SK-N-MC (cell line): Measurements from ENCODE around the gene NAT14.
"Not testable (repeated sequence)": the region's sequence is repeated elsewhere in the genome, so short reads cannot be mapped to it uniquely, and the experiment has no call there.

Experiments used
- DNase-seq: peaks from one replicate; pipeline ENCODE4 v3.0.0-alpha.2; 2011; ENCODE audit warnings: low read depth, low spot score
- H3K27ac ChIP-seq: fragments of 200-600 bp; sonication (generic); 2 replicates; pipeline ENCODE4 v1.5.1; 2016; ENCODE audit warnings: mixed run types
- H3K36me3 ChIP-seq: fragments of 200-600 bp; sonication (generic); 2 replicates; pipeline ENCODE4 v1.6.1; 2017; ENCODE audit warnings: antibody characterized with exemption, low read length, mixed read lengths; ENCODE audit not compliant: insufficient read depth
- H3K4me3 ChIP-seq: fragments of 200-600 bp; sonication (generic); 2 replicates; pipeline ENCODE4 v1.5.1; 2016
- H3K9ac ChIP-seq: fragments of 200-600 bp; sonication (generic); 2 replicates; pipeline ENCODE4 v1.8.0; 2017; ENCODE audit warnings: mixed run types, mixed read lengths; ENCODE audit not compliant: insufficient read length
- H3K9me3 ChIP-seq: fragments of 200-600 bp; sonication (generic); 2 replicates; pipeline ENCODE4 v1.6.1; 2017; ENCODE audit warnings: low read depth, mild to moderate bottlenecking, antibody characterized with exemption, low read length, moderate library complexity, mixed read lengths
- EZH2 ChIP-seq: fragments of 200-600 bp; sonication (generic); IDR thresholded peaks from one replicate; pipeline ENCODE4 v1.6.1; 2017; ENCODE audit warnings: antibody characterized with exemption
- FOXP2 ChIP-seq: optimal IDR thresholded peaks from 2 replicates; pipeline ENCODE3; 2011; ENCODE audit warnings: mild to moderate bottlenecking, moderate library complexity; ENCODE audit not compliant: insufficient read depth; ENCODE audit errors: extremely low read length, control extremely low read depth
- POLR2AphosphoS5 ChIP-seq: IDR thresholded peaks from 2 replicates; pipeline ENCODE4 v1.6.1; 2012; ENCODE audit warnings: mild to moderate bottlenecking, low read depth, low read length, borderline replicate concordance

NAT14 gene

GRCh38 chr19:55442372-55442961 lies 42.5 kb upstream of the NAT14 start:
- Histone ChIP-seq H3K27ac (no peak overlapping the region), H3K9me3 (no peaks in the 10 kb centered on the region), H3K36me3 (no peaks in the 10 kb centered on the region), H3K4me3 (no peak overlapping the region), H3K9ac (no peak overlapping the region)
- no peak for TF ChIP-seq EZH2
- no peak for DNase-seq

DNA sequence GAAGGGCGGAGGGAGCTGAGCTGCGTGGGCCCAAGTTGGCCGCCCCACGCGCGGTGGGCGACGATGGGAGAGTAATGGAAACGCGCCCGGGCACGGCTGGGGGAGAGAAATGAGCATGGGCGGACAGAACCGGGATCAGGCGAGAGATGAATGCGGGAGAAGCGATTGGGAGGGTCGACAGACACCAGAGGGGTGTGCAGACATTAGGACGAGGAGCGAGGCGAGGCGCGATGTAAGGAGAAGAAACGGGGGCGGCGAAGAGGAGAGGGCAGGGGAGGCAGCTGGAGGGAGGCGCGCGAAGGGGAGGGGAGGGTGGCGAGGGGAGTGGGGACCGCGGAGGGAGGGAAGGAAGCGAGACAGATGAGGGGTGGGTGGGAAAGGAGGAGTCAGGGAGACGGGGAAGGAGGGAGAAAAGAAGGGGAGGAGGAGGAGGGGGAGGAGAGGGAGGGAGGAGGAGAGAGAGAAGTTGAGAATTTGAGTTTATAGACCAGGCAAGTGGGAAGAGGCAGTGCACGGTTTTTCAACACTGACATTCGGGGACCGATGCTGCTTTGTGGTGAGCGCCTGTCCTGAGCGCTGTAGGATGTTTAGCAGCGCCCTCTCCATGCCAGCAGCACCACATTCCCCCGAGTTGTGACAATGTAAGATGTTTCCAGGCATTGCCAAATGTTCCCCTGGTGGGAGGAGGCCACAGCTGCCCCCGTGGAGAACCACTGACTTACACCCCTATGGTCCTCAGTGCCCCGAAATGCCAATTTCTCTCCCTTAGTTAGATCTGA lies 41.8 kb upstream of the NAT14 start, which contains the start of gene SHISA7:
Gene SHISA7, minus strand, starts transcription at position 256 of the 779 bp plus-strand sequence. CDS start 437 bp downstream, outside the sequence.
- no peak within 1 kb of the TSS for H3K27ac ChIP-seq
- no peak within 1 kb of the TSS for H3K9ac ChIP-seq
- TF ChIP-seq FOXP2 (no peak), POLR2AphosphoS5 (no peak), EZH2 (no peak)
- no peaks in the 10 kb centered on the region for H3K36me3 ChIP-seq
- no peaks in the 10 kb centered on the region for H3K9me3 ChIP-seq
- peak within 1 kb of the TSS; percentile 40; the same call in 1 of the 2 replicates for H3K4me3 ChIP-seq
- DNase-seq, result no peak

- no peak for TF ChIP-seq FOXP2
- no peak for TF ChIP-seq POLR2AphosphoS5
- TF ChIP-seq EZH2, result no peak
Observed at GRCh38 chr19:55443824-55444480, 41.0 kb upstream of the NAT14 start.

DNA sequence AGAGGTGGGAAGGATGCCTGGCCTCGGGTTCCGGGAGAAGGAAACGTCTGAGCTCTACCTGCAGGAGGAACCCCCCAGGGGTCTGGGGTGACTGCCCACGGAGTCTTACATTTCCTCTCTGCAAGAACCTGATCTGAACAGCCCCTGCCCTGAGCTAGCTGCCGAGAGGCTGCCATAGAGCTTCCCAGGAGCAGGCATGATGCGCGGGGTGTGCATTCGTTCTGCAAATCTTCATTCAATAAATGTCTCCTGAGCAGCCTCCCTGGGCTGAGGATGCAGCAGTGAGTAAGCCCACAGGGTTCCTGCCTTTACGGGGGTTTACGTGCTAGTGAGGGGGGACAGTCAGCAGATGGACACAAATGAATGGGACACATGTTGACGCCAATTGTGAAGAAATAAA lies 40.3 kb upstream of the NAT14 start:
- no peak overlapping the region for H3K4me3 ChIP-seq
- no peak overlapping the region for H3K9ac ChIP-seq
- no peaks in the 10 kb centered on the region for H3K9me3 ChIP-seq
- no peaks in the 10 kb centered on the region for H3K36me3 ChIP-seq
- TF ChIP-seq FOXP2, result no peak
- no peak for TF ChIP-seq POLR2AphosphoS5
- no peak for TF ChIP-seq EZH2
- no peak overlapping the region for H3K27ac ChIP-seq
- DNase-seq, result no peak

More at GRCh38 chr19:55443824-55444480, 41.0 kb upstream of the NAT14 start:
- Histone ChIP-seq H3K36me3 (no peaks in the 10 kb centered on the region), H3K27ac (no peak overlapping the region), H3K9ac (no peak overlapping the region), H3K4me3 (no peak overlapping the region), H3K9me3 (no peaks in the 10 kb centered on the region)
- DNase-seq, result no peak

DNA sequence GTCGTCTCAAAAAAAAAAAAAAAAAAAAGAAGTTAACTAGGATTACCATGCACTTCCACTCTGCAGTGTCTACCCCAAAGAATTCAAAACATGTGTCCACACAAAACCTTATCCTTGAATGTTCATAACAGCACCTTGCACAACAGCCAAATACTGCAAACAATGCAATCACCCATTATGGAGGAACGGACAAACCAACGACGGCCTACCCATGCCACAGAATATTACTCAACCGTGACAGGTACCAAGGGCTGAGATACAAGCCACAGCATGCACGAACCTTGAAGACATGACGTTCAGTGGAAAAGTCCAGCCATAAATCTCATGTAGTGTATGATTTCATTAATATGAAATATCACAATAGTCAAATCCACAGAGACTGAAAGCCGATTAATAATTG lies 38.9 kb upstream of the NAT14 start:
- Histone ChIP-seq H3K9me3 (no peaks in the 10 kb centered on the region), H3K27ac (no peak overlapping the region), H3K9ac (no peak overlapping the region), H3K36me3 (no peaks in the 10 kb centered on the region), H3K4me3 (no peak overlapping the region)
- TF ChIP-seq EZH2, result no peak
- TF ChIP-seq POLR2AphosphoS5, result no peak
- no peak for TF ChIP-seq FOXP2
- no peak for DNase-seq

DNA sequence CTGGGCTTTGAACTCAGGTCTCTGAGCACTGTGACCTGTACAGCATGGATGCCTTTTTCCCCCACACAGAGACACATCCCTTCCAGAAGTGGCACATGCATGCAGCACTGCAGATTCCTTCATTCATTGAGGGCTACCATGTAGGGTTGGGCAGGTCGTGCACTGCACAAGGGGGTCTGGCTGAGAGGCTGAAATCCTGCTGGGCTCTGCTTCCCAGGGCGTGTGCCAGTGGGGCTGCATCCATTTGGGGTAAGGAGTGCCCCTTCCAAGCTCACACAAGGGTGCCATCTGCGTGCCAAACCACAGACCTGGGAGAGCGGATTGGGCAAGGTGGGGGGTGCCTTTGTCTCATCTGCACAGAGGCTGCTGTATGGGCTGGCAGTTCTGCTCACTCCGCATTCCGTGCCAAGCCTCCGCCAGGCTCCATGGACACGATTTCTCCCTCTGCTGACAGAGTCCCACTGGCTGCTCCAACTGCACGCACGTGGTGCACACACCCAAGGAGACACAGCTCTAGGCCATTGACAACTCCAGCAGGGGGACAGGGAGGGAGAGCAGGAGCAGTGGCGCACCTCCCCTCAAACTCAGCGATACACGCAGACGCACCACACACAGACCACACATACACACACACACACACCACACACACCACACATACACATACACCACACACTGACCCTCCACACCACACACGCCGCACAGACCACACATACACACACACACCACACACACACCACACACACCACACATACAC lies 37.4 kb upstream of the NAT14 start:
- Histone ChIP-seq H3K36me3 (no peaks in the 10 kb centered on the region), H3K4me3 (no peak overlapping the region), H3K9ac (no peak overlapping the region), H3K9me3 (no peaks in the 10 kb centered on the region), H3K27ac (no peak overlapping the region)
- peak; percentile 16 for DNase-seq
- TF ChIP-seq EZH2 (no peak), FOXP2 (no peak), POLR2AphosphoS5 (no peak)

DNA sequence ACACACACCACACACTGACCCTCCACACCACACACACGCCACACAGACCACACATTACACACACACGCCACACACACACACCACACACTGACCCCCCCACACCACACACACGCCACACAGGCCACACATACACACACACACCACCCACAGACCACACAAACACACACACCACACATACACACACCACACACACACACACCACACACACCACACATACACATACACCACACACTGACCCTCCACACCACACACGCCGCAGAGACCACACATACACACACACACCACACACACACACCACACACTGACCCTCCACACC lies 36.9 kb upstream of the NAT14 start:
- H3K36me3 ChIP-seq, H3K27ac ChIP-seq, DNase-seq, H3K9ac ChIP-seq, H3K9me3 ChIP-seq, H3K4me3 ChIP-seq: not testable (repeated sequence)

- Histone ChIP-seq H3K27ac (no peak overlapping the region), H3K36me3 (no peaks in the 10 kb centered on the region), H3K9ac (no peak overlapping the region), H3K9me3 (no peaks in the 10 kb centered on the region), H3K4me3 (no peak overlapping the region)
- DNase-seq, result no peak
- no peak for TF ChIP-seq EZH2
- no peak for TF ChIP-seq FOXP2
- no peak for TF ChIP-seq POLR2AphosphoS5
Observed at GRCh38 chr19:55449469-55449868, 35.5 kb upstream of the NAT14 start.
